ENCODE data around the gene ENAH.

Gene ENAH

GRCh38 chr1:225453797-225454648, 198.9 kb downstream of the ENAH start:
- no peak for DNase-seq (ENCODE audit: low spot score)

DNA sequence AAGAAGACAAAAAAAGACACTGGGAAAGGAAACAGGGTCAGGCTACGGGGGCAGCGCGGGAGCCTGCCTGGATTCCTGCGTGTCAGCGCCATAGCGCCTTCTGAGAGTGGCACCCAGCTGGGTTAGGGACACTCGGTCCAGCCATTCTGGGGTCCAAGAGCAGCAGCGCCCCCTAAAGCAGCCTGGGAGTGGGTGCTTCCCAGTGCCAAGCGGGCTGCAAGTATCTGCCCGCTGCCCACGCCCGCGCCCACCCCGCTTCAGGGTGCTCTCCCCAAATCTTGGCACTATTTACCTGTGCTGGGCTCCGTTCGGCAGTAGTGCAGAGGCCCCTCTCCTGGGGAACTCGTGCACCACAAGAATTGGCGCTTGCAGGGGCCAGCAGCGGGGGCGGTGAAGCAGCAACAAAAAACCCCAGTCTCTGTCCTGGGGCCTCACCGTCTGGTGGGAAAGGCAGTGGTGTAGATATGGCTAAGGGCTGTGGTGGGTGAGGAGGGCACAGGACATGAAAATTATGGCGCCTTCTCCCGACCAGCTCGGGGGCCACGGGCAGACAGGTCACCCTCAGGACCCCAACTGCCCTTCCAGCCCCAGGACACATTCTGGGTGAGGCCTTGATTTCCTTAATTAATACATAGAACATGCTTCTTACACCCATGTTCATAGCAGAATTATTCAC, 200.9 kb downstream of the ENAH start:
- DNase-seq (ENCODE audit: low spot score), result no peak

- DNase-seq (ENCODE audit: low spot score), result no peak
Observed at GRCh38 chr1:225451340-225451739, 201.6 kb downstream of the ENAH start.

GRCh38 chr1:225450491-225451191, 202.3 kb downstream of the ENAH start:
- DNase-seq (ENCODE audit: low spot score), result peak; percentile 40

DNA sequence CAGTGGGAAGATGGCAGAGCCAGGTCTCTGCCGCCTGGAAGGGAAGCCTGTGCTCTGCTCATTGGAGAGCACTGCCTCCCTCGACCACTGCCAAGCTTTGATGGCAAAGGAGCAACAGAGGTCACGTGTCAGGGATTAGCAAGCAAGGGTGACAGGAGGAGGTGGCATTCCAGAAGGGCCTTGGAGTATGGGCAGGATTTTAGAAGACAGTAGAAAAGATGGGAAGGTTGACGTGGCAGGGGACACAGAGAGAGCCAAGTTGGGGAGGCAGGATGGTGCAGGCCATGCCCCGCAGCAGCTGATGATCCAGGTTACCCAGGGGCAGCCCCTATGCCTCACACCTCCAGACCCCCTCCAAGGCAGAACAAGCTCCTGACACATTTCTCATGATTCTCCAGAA, 203.1 kb downstream of the ENAH start:
- DNase-seq (ENCODE audit: low spot score), result no peak

DNA sequence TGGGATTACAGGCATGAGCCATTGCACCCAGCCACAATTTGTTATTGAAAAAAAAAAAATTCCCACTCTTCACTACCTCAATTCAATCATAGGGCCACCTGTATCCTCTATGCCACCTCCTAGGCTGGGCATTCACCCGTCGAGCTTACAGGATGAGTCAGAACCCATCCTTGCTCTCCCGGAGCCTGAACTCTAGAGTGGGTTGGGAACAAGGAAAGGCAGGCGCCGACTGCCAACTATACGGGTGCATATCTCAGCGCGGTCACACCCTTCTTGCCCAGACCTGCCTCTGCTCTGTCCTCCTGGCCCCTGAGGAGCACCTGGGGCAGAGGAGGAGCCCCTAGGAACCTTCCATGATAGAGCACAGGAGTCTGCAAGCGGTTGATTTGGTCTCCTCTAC, 203.7 kb downstream of the ENAH start:
- no peak for DNase-seq (ENCODE audit: low spot score)

GRCh38 chr1:225448146-225448805, 204.6 kb downstream of the ENAH start:
- peak; percentile 95 for DNase-seq (ENCODE audit: low spot score)

- peak; percentile 92 for DNase-seq (ENCODE audit: low spot score)
Observed at GRCh38 chr1:225447650-225448089, 205.3 kb downstream of the ENAH start.

- no peak for DNase-seq (ENCODE audit: low spot score)
Observed at GRCh38 chr1:225446981-225447615, 205.8 kb downstream of the ENAH start.

DNA sequence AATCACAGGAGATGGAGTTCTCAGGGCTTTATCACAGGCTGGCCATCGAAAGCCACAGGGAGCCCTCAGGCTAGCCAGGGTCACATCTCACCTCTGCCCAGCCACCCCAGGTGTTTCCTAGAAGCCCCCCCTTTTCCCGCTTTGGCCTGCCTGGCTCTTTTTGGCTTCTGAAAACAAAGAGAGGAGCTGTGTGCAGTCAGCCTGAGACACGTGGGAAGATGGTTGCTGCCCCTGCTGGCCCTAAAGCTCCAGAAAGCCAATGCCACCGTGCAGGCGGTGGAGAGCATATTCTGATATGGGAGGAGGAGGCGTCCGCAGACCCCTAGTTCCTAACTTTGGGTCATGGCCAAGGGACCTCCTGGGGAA, 206.3 kb downstream of the ENAH start:
- DNase-seq (ENCODE audit: low spot score), result peak; percentile 45

DNA sequence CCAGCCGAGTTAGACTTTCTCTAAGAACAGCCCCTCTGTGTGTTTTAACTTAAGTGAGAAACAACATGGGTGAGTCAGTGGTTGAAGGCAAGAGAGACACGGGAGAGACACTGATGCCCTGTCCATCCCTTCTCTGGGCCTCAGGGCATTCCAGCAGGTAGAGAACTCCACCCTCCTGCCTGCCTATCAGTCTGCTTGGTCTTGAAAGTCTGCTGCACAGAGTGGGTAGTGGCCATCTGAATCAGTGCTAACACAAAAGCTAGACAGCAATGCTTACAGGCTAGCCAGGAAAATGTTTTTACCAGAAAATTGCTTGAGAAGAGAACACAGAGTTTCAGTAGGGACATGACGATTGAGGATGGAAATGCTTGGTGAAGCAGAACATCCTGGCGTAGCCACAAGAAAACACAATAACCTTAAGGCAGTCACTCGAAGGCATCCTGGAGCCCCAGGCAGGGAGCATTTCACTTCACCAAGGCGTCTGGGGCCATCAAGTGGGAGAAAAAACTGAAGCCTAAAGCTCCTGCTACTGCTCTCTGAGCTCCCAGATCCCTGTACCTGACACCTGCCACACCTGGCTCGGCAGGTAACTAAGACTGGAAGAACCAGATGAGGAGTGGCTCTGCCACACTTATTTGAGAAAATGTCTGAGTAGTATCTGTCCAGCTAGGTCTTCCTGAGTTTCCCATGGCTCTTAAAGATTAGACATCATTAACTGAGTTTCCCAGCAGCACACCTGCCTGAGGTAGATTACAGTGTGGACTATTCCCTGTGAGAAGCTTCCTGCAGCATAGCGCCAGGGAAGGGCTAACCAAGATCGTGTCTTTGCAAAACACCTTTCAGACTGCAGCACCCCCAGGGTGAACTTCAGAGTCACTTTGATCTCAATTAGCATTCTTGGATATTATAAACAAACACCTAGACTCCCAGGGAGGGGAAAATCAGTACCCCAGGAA, 207.0 kb downstream of the ENAH start:
- no peak for DNase-seq (ENCODE audit: low spot score)

DNA sequence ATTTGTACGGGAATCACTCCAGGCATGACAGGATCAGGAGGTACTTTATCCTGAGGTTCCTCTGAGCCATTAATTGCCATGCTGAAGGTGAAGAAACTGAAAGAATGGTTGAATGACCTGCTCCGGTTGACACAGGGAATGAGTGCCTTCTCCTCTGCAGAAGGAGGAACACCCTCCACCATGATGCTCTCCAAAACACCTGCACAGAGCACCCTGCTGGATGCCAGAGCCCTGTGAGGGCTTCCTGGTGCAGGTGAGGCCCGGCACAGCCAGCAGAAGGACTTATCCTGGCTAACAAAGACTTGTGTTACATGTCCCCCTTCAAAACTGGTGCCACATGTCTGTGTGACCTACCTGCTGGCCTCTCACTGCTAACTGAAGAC, 210.8 kb downstream of the ENAH start:
- DNase-seq (ENCODE audit: low spot score), result no peak

DNA sequence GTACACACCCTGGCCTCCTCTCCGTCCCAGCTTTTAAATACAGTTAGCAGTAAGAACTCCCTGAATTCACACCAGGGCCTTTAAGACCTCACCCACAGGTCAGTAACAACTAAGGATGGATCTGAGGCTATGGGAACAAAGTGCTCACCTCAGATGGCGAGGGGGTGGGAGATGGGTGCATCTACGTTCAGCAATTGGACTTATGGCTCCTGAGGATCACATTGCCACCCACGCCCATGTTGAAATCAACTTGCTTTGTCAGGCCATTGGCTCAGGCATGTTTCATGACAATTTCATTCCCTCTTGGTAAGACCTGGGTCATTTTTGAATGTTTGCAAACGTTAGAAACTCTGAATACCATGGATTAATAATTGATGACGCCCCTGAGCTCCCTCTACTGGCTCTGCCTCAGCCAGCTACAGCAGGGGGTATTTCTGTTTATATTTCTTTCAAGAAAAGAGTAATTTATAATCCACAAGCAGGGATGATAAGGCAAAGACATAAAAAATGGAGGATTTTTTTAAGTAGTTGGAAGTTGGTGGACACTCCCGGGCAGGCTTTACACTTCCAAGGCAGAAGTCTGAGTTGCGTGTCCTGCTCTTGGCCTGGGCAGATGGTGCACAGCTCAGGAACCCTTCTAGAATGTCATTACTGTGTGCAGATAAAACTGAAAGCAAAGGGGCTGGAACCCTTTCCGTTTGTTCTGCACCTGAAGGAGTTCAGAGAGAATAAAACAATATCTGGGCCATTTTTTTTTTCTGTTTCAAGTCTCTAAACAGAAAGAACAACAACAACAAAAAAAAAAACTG, 211.4 kb downstream of the ENAH start:
- DNase-seq (ENCODE audit: low spot score), result no peak

DNA sequence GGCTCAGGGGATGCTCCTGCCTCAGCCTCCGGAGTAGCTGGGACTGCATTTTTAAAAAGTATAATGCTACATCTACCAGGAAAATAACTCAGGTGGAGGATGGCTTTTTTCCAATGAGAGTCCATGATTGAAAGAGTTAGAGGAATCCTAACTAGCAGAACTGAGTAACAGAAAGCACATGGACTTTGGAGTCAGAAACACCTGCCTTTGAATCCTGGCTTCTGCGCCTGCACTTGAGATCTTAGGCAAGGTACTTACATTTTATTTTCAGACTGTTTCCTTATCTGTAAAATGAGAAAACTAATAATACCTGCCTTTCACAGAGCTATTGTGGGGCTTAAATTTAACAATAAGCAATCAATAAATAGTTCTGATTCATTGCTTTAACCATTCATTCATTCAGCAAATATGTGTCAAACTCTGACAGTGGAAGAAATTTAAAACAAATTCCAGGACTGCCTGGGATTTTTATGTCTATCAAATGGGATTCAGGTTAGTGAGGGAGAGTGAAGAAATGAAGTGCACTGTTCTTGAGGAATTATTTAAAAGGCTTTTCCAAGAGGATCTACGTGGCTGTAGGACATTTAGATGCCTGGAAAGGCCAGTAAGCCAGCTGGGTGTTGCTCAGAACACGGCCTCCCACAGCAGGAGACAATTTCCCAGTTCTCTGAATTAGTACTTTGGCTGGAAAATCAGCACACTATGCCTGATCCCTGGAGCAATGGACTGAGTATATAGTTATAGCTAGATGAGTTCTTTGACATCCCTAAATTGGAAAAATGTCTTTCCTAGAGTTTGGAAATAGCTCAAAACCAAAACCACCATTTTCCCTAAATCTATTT, 212.3 kb downstream of the ENAH start:
- DNase-seq (ENCODE audit: low spot score), result no peak

GRCh38 chr1:225437710-225438437, 215.0 kb downstream of the ENAH start:
- DNase-seq (ENCODE audit: low spot score), result no peak
